GM12801 (cell line): ENCODE data around the gene FYB1.

Experiments
- TF ChIP-seq, protein P1 (sequence below): IDR thresholded peaks from one replicate; pipeline ENCODE4 v1.5.1; 2011; ENCODE audit warnings: control low read depth; ENCODE audit not compliant: insufficient read length; ENCODE audit errors: extremely low read depth

The FYB1 gene

DNA sequence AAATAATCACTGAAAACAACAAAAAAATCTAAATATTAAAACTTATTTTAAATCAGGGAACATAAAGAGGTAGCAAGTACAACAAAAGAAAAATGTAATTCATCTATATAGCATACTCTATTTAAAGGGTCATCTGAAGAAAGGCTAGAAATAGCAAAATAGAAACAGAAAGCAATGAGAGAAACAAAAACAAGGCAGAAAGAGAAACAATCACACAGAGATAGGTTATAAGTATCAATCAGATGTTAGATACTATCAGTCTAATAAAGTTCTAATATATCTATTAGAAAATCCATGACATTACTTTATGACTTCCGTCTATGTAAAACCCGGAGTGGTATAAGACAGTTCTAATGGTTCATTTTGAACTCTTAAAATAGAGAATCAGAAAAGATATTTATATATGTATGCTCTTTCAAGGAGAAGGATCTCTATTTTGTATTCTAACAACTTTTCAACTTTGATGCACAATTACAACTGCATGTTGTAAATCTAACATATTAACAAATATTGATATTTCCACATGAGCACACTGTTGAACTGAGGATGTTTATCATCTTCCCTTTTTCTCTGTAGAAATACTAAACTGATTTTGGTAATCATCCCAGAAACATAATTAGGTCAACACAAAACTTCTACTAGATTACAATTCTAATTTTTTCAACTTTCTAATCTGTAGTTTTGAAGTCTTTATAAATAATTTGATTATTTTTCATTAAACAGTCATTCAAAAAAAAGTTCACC lies 161.0 kb downstream of the FYB1 start:
- TF ChIP-seq, protein P1, sequence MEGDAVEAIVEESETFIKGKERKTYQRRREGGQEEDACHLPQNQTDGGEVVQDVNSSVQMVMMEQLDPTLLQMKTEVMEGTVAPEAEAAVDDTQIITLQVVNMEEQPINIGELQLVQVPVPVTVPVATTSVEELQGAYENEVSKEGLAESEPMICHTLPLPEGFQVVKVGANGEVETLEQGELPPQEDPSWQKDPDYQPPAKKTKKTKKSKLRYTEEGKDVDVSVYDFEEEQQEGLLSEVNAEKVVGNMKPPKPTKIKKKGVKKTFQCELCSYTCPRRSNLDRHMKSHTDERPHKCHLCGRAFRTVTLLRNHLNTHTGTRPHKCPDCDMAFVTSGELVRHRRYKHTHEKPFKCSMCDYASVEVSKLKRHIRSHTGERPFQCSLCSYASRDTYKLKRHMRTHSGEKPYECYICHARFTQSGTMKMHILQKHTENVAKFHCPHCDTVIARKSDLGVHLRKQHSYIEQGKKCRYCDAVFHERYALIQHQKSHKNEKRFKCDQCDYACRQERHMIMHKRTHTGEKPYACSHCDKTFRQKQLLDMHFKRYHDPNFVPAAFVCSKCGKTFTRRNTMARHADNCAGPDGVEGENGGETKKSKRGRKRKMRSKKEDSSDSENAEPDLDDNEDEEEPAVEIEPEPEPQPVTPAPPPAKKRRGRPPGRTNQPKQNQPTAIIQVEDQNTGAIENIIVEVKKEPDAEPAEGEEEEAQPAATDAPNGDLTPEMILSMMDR = no peak

DNA sequence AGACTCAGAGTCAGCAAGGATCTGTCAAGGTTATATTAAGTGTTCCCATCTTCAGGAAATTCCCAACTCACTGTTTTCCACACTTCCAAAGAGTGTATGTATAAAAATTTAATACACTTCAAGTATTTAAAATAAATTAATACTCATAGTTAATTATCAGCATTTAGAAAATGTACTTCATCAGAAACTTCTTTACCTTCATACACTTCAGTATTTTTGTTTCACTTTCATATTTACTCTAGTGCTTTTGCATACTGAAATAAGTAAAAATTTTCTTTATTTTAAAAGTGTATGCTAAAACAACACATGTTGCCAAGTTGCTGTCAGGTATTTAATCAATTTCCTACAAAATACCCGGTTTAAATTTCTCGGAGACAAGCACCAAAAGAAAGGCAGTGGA lies 161.6 kb downstream of the FYB1 start:
- TF ChIP-seq, protein P1 = no peak

DNA sequence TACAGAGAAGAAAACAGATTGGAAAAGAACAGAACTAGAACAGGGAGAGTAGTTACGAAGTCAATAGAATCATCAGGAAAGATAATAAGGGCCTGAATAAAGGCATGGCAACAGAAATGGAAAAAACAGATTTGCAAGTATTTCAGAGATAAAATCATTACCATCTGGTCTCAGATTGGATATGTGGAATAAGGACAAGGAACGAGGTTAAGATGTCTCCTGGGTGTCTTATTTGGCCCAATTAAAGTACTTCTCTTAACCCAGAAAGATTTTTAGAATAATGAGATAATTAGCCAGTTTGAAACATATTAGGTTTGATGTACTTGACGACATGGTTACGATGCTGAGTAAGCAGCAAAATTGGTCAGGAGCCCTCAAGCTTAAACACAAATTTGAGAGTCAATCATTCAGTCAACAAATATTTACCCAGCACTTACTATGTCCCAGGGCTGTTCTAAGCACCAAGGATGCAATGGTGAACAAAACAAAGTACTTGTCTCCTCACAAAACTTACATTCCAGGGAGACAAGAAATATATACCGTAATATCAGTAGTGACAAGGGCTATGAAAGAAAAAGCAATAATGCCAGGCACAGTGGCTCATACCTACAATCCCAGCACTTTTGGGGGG lies 163.5 kb downstream of the FYB1 start:
- TF ChIP-seq, protein P1 = no peak
